H1 (cell line): Measurements from ENCODE around the gene ABCC2.

Experiments used
- BRCA1 ChIP-seq: IDR thresholded peaks from 2 replicates; pipeline ENCODE4 v1.6.1; 2012; ENCODE audit warnings: low read depth, low read length, improper control_type of control experiment
- EGR1 ChIP-seq: IDR thresholded peaks from 2 replicates; pipeline ENCODE4 v1.6.1; 2011; ENCODE audit warnings: low read depth, low read length, borderline replicate concordance
- GABPA ChIP-seq: IDR thresholded peaks from 2 replicates; pipeline ENCODE4 v1.6.1; 2011; ENCODE audit warnings: mild to moderate bottlenecking, low read length, moderate library complexity, borderline replicate concordance; ENCODE audit not compliant: insufficient read depth
- HDAC2 ChIP-seq, 2 experiments: fragments of 300-600 bp in 1 of 2; sonication (generic) in 1 of 2; IDR thresholded peaks; 2 replicates each; pipeline ENCODE4 v1.6.1; 2011 to 2012; ENCODE audit warnings: low read depth in 2 of 2, low read length in 2 of 2, mild to moderate bottlenecking in 2 of 2, moderate library complexity in 2 of 2, borderline replicate concordance in 1 of 2, inconsistent platforms in 1 of 2
- JUN ChIP-seq: IDR thresholded peaks from 2 replicates; pipeline ENCODE4 v1.6.1; 2011; ENCODE audit warnings: low read depth, mild to moderate bottlenecking, improper control_type of control experiment, low read length
- KDM1A ChIP-seq: fragments of 200-600, 300-600 bp; sonication (generic); IDR thresholded peaks from 2 replicates; pipeline ENCODE4 v1.7.1; 2016; ENCODE audit warnings: mild to moderate bottlenecking, low read length, borderline replicate concordance
- POLR2A ChIP-seq, 2 experiments: IDR thresholded peaks; 1 replicate in 1 of 2; 2 replicates in 1 of 2; pipeline ENCODE4 v1.6.1; 2011; ENCODE audit warnings: low read depth in 2 of 2, low read length in 2 of 2, mild to moderate bottlenecking in 2 of 2; ENCODE audit errors: control extremely low read depth in 1 of 2
- POLR2AphosphoS5 ChIP-seq: IDR thresholded peaks from 2 replicates; pipeline ENCODE4 v1.6.1; 2011; ENCODE audit warnings: low read depth, low read length
- SIX5 ChIP-seq: IDR thresholded peaks from 2 replicates; pipeline ENCODE4 v1.6.1; 2011; ENCODE audit warnings: mild to moderate bottlenecking, low read depth, low read length
- SRF ChIP-seq: IDR thresholded peaks from 2 replicates; pipeline ENCODE4 v1.6.1; 2011; ENCODE audit warnings: mild to moderate bottlenecking, low read depth, low read length, moderate library complexity
- SUZ12 ChIP-seq: fragments of 200-600 bp; sonication (generic); IDR thresholded peaks from 2 replicates; pipeline ENCODE4 v1.6.1; 2012; ENCODE audit warnings: mild to moderate bottlenecking, inconsistent platforms, low read length, moderate library complexity, mixed read lengths
- TAF1 ChIP-seq: IDR thresholded peaks from 2 replicates; pipeline ENCODE4 v1.6.1; 2011; ENCODE audit warnings: mild to moderate bottlenecking, low read depth, low read length
- TF ChIP-seq, protein P1 (sequence below), 3 experiments: IDR thresholded peaks; 1 replicate in 2 of 3; 2 replicates in 1 of 3; pipeline versions ENCODE4 v1.5.1 to v1.6.1; 2011; ENCODE audit warnings: low read length in 3 of 3, mild to moderate bottlenecking in 3 of 3, inconsistent platforms in 2 of 3, low read depth in 1 of 3, moderate library complexity in 1 of 3; ENCODE audit not compliant: insufficient read depth in 1 of 3; ENCODE audit errors: control extremely low read depth in 1 of 3
- TF ChIP-seq, protein P2 (sequence below): IDR thresholded peaks from 2 replicates; pipeline ENCODE4 v1.6.1; 2012; ENCODE audit warnings: inconsistent platforms

- TF ChIP-seq POLR2A (IDR thresholded peaks at IDR 0.05; ENCODE audit: control extremely low read depth in 1 of 2, low read depth in 2 of 2, low read length in 2 of 2) (no peak), BRCA1 (no peak), SRF (no peak), POLR2AphosphoS5 (no peak), TAF1 (no peak), EGR1 (no peak), SIX5 (no peak), KDM1A (no peak), GABPA (no peak), HDAC2 (IDR thresholded peaks at IDR 0.05; ENCODE audit: borderline replicate concordance in 1 of 2, low read depth in 2 of 2, low read length in 2 of 2) (no peak), SUZ12 (no peak), JUN (no peak)
- TF ChIP-seq, protein P1, sequence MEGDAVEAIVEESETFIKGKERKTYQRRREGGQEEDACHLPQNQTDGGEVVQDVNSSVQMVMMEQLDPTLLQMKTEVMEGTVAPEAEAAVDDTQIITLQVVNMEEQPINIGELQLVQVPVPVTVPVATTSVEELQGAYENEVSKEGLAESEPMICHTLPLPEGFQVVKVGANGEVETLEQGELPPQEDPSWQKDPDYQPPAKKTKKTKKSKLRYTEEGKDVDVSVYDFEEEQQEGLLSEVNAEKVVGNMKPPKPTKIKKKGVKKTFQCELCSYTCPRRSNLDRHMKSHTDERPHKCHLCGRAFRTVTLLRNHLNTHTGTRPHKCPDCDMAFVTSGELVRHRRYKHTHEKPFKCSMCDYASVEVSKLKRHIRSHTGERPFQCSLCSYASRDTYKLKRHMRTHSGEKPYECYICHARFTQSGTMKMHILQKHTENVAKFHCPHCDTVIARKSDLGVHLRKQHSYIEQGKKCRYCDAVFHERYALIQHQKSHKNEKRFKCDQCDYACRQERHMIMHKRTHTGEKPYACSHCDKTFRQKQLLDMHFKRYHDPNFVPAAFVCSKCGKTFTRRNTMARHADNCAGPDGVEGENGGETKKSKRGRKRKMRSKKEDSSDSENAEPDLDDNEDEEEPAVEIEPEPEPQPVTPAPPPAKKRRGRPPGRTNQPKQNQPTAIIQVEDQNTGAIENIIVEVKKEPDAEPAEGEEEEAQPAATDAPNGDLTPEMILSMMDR (IDR thresholded peaks at IDR 0.05; ENCODE audit: control extremely low read depth in 1 of 3, insufficient read depth in 1 of 3, low read depth in 1 of 3, low read length in 3 of 3), result no peak
- TF ChIP-seq, protein P2, sequence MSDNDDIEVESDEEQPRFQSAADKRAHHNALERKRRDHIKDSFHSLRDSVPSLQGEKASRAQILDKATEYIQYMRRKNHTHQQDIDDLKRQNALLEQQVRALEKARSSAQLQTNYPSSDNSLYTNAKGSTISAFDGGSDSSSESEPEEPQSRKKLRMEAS, result no peak
Observed at GRCh38 chr10:99798031-99798430, 15.6 kb downstream of the ABCC2 start.
